ENCODE measurements around the gene SCML1. TPM values are rescaled to one million over a fixed set of nuclear protein-coding genes. Genes with fewer than 3 reads are reported as not detected.

The SCML1 gene
- polyA plus RNA-seq, 1 experiment, result 13.2 TPM

DNA sequence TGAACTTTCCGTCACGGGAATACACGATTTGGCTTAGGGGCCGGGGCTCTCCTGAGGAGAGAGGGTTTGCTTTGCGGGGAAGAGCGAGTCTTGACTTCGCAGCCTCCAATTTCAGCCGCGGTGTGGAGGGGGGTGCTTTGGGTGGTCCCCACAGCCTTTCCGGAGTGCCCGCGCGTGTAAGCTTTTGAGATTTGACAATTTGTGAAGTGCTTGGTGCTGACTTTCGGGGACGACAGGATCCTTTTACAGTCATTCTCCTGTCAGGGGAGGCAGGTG is 355 bp downstream of the SCML1 start:
- DNase-seq (ENCODE audit: low read depth, low spot score), result no peak
- no peaks in the 10 kb centered on the region for H3K27me3 ChIP-seq (ENCODE audit: control insufficient read depth, insufficient read depth, low read length)
- CTCF ChIA-PET, result interaction anchor here (0.6 kb wide), 1 partner anchor 646 kb away, joined by 3 read pairs; no protein-coding TSS in a partner anchor
- peak overlapping the region; percentile 82 for H3K27ac ChIP-seq (ENCODE audit: low read depth, low read length)
- no peaks in the 10 kb centered on the region for H3K9me3 ChIP-seq (ENCODE audit: control insufficient read depth, insufficient read depth, low read length)
- POLR2A ChIA-PET, result no interaction called here
- TF ChIP-seq, protein P1, sequence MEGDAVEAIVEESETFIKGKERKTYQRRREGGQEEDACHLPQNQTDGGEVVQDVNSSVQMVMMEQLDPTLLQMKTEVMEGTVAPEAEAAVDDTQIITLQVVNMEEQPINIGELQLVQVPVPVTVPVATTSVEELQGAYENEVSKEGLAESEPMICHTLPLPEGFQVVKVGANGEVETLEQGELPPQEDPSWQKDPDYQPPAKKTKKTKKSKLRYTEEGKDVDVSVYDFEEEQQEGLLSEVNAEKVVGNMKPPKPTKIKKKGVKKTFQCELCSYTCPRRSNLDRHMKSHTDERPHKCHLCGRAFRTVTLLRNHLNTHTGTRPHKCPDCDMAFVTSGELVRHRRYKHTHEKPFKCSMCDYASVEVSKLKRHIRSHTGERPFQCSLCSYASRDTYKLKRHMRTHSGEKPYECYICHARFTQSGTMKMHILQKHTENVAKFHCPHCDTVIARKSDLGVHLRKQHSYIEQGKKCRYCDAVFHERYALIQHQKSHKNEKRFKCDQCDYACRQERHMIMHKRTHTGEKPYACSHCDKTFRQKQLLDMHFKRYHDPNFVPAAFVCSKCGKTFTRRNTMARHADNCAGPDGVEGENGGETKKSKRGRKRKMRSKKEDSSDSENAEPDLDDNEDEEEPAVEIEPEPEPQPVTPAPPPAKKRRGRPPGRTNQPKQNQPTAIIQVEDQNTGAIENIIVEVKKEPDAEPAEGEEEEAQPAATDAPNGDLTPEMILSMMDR (IDR thresholded peaks at IDR 0.05; ENCODE audit: low read depth, low read length), result no peak
- peak overlapping the region; percentile 77 for H3K4me3 ChIP-seq (ENCODE audit: low read depth, low read length)

DNA sequence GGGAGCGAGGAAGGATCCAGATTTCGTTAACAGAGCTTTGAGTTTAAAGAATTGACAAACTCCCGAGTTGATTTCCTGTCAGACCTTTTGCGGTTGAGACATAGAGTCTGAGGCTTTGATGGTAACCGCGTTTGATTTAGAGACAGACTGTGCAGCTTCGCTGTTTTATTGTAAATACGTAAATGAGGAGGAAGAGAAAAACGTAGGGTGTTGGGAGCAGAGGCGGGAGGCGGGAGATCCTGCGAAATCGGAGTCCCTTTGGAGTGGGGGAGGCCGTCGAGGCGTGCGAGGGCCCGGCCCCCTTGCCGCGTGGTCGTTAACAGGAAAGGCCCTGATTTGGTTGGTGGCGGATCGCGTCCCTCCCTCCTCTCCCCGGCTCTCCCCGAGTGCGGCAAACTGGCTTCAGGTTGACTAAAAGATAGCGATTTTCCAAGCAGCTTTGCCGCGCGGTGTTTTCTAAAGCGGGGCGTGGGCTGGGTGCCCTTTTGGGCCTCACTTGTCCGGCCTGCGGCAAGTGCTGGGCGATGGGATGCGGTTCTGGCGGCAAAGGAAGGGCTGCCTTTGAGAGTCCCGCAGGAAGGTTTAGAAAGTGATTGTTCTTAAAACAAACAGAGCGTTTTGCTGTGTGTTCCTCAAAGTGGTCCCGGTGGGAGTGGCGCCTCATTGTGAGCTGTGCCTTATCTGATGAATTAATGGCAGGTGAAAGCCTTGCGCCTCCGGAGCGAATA is 857 bp downstream of the SCML1 start:
- POLR2A ChIA-PET, result interaction anchor here (0.7 kb wide), 1 partner anchor 61 kb away, joined by 3 read pairs; no protein-coding TSS in a partner anchor
- peak overlapping the region; percentile 82 for H3K27ac ChIP-seq (ENCODE audit: low read depth, low read length)
- no peak for DNase-seq (ENCODE audit: low read depth, low spot score)
- CTCF ChIA-PET, result no interaction called here
- no peaks in the 10 kb centered on the region for H3K27me3 ChIP-seq (ENCODE audit: control insufficient read depth, insufficient read depth, low read length)
- H3K4me3 ChIP-seq (ENCODE audit: low read depth, low read length), result peak overlapping the region; percentile 77
- H3K9me3 ChIP-seq (ENCODE audit: control insufficient read depth, insufficient read depth, low read length), result no peaks in the 10 kb centered on the region
- TF ChIP-seq, protein P1 (IDR thresholded peaks at IDR 0.05; ENCODE audit: low read depth, low read length), result no peak

DNA sequence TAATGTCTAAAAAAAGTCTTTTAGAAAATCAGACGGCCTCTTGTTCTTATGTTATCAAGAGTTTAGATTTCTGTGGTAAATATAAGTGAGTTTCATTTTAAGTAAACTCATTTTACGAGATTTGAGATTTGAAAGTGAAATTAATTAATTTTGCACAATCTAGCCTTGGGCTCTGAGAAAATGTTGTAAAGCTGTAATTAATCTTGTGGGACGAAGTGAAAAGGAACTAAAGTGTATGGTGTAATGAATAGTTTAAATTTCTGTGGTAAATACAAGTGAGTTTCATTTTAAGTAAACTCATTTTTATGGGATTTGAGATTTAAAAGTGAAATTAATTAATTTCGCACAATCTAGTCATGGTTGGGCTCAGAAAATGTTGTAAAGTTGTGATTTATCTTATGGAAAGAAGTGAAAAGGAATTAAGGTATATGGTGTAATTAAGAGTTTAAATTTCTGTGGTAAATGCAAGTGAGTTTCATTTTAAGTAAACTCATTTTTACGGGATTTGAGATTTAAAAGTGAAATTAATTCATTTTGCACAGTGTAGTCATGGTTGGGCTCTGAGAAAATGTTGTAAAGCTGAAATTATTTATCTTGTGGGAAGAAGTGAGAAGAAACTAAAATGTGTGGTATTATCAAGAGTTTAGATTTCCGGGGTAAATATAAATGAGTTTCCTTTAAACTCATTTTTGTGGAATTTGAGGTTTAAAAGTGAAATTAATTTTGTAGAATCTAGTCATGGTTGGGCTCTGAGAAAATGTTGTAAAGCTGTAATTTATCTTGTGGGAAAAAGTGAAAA is 1.6 kb downstream of the SCML1 start:
- ChIA-PET POLR2A (no interaction called here), CTCF (no interaction called here)
- DNase-seq (ENCODE audit: low read depth, low spot score), result no peak
- peak overlapping the region; percentile 65 for H3K27ac ChIP-seq (ENCODE audit: low read depth, low read length)
- H3K4me3 ChIP-seq (ENCODE audit: low read depth, low read length), result peak overlapping the region; percentile 77
- TF ChIP-seq, protein P1 (IDR thresholded peaks at IDR 0.05; ENCODE audit: low read depth, low read length), result no peak
- no peaks in the 10 kb centered on the region for H3K27me3 ChIP-seq (ENCODE audit: control insufficient read depth, insufficient read depth, low read length)
- no peaks in the 10 kb centered on the region for H3K9me3 ChIP-seq (ENCODE audit: control insufficient read depth, insufficient read depth, low read length)

DNA sequence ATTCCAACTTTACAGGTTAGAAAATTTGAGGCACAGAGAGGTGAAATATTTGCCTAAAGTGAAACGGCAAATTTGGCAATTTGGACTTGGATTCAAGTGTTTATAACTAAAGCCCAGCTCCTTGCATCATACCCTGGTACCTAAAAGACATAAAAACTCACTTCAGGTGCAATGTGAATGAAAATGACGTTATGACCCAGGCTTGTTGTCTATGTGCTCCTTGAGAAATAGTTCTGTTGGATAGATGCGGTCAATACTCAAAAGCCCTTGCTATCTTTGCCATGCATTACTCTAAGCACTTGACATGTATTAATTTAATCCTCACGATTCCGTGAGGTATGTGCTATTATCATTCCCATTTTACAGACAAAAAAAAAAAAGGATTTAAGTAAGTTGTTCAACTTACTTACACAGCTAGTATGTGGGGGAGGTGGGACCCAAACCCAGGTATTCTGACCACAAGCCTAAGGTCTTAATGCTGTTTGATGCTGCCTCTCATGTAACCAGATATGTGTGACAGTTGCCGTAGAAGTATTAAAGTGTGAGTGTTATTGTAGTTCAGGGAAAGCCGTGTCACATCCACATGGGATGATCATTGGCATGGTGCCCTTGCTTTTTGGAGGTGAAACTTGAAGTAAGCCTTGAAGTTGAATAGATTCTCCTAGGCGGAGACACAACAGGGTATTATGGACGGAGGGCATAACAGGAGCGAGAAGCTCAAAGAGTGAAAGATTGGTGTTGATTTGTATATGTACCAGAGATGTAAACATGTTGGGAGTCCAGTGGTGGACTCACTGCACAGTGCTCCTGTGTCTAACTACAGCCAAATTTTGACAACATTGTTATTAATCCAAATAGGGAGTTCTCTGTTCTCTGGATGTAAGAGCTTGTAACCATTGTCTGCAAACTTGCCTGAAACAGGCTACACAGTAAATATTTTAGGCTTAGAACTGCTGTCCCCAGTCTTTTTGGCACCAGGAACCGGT is 3.1 kb downstream of the SCML1 start:
- H3K27me3 ChIP-seq (ENCODE audit: control insufficient read depth, insufficient read depth, low read length), result no peaks in the 10 kb centered on the region
- ChIA-PET CTCF (no interaction called here), POLR2A (interaction anchor here (0.7 kb wide), 1 partner anchor 69 kb away, joined by 7 read pairs; no protein-coding TSS in a partner anchor)
- TF ChIP-seq, protein P1 (IDR thresholded peaks at IDR 0.05; ENCODE audit: low read depth, low read length), result no peak
- no peaks in the 10 kb centered on the region for H3K9me3 ChIP-seq (ENCODE audit: control insufficient read depth, insufficient read depth, low read length)
- H3K4me3 ChIP-seq (ENCODE audit: low read depth, low read length), result no peak overlapping the region
- H3K27ac ChIP-seq (ENCODE audit: low read depth, low read length), result no peak overlapping the region
- DNase-seq (ENCODE audit: low read depth, low spot score), result no peak
